Endodermal cell (in vitro differentiated cells): ENCODE results near the gene KCNJ11. TPM values are rescaled to one million over a fixed set of nuclear protein-coding genes. Genes with fewer than 3 reads are reported as not detected.

ENCODE experiments used
- DNase-seq: peaks from one replicate; pipeline ENCODE4 v3.0.0-alpha.2; 2017
- H3K27ac ChIP-seq: 2 replicates; pipeline ENCODE4 v1.5.1; 2013; ENCODE audit warnings: mild to moderate bottlenecking, low read depth, low read length, moderate library complexity
- H3K27me3 ChIP-seq: 2 replicates; pipeline ENCODE4 v1.6.1; 2013; ENCODE audit warnings: mild to moderate bottlenecking, low read length, moderate library complexity; ENCODE audit not compliant: insufficient read depth, control insufficient read depth, poor library complexity, severe bottlenecking
- H3K36me3 ChIP-seq: 2 replicates; pipeline ENCODE4 v1.7.0; 2013; ENCODE audit warnings: mild to moderate bottlenecking, low read length, moderate library complexity; ENCODE audit not compliant: control insufficient read depth, insufficient read depth
- H3K4me1 ChIP-seq: one replicate; pipeline ENCODE4 v1.7.0; 2013; ENCODE audit warnings: low read length; ENCODE audit not compliant: control insufficient read depth, insufficient read depth
- H3K4me3 ChIP-seq: 2 replicates; pipeline ENCODE4 v1.5.1; 2013; ENCODE audit warnings: mild to moderate bottlenecking, low read length, moderate library complexity
- H3K9ac ChIP-seq: 2 replicates; pipeline ENCODE4 v1.6.1; 2013; ENCODE audit warnings: mild to moderate bottlenecking, low read length, moderate library complexity; ENCODE audit not compliant: poor library complexity, severe bottlenecking; ENCODE audit errors: extremely low read depth
- H3K9me3 ChIP-seq: 2 replicates; pipeline ENCODE4 v1.6.1; 2013; ENCODE audit warnings: mild to moderate bottlenecking, low read length, moderate library complexity; ENCODE audit not compliant: control insufficient read depth
- H3K27ac Mint-ChIP-seq: 2 replicates; pipeline ENCODE4 v1.8.0; 2020; ENCODE audit warnings: mixed read lengths
- H3K27me3 Mint-ChIP-seq: 2 replicates; pipeline ENCODE4 v1.8.0; 2021; ENCODE audit warnings: mild to moderate bottlenecking, mixed read lengths; ENCODE audit not compliant: insufficient read depth
- H3K36me3 Mint-ChIP-seq: 2 replicates; pipeline ENCODE4 v1.8.0; 2020; ENCODE audit warnings: low read depth, mixed read lengths
- H3K4me1 Mint-ChIP-seq: 2 replicates; pipeline ENCODE4 v1.8.0; 2020; ENCODE audit warnings: mixed read lengths
- H3K4me3 Mint-ChIP-seq: 2 replicates; pipeline ENCODE4 v1.8.0; 2020; ENCODE audit warnings: mild to moderate bottlenecking, moderate library complexity, mixed read lengths
- H3K9me3 Mint-ChIP-seq: 2 replicates; pipeline ENCODE4 v1.8.0; 2020; ENCODE audit warnings: mild to moderate bottlenecking, mixed read lengths
- CTCF ChIP-seq: fragments of 200-600 bp; sonication (generic); conservative IDR thresholded peaks from 2 replicates; pipeline ENCODE4 v1.5.0; 2021; ENCODE audit warnings: antibody characterized with exemption, mild to moderate bottlenecking
- WGBS, 2 experiments: methylation state at CpG; one replicate each; pipeline versions ENCODE4 v1.1.5 to v1.1.7; 2013; ENCODE audit warnings: missing lambda C conversion rate in 2 of 2, mixed read lengths in 1 of 2; ENCODE audit not compliant: insufficient coverage in 1 of 2, insufficient read length in 1 of 2; 5-methylcytosine and 5-hydroxymethylcytosine counted together
- total RNA-seq, 2 donors: library from RNA; stranded (reverse); fragmentation: NEBNext Ultra II Directional in 1 of 2; extraction: Animal tissue kit (Norgen Biotek cat#: 25700) in 1 of 2; gene quantifications; 2 replicates in 1 of 2; 3 replicates in 1 of 2; pipeline ENCODE4 v1.2.1, GENCODE V29; 2021

The KCNJ11 gene
- total RNA-seq, 2 donors from 2014 or later = 2.2 to 5.3 TPM

GRCh38 chr11:17391493-17392355, 3.3 kb upstream of the KCNJ11 start:
- Mint-ChIP-seq H3K9me3 (no peaks in the 10 kb centered on the region), H3K4me3 (no peak overlapping the region), H3K27me3 (peaks cover 46% of the 10 kb centered on the region), H3K36me3 (no peaks in the 10 kb centered on the region), H3K4me1 (no peaks in the 10 kb centered on the region), H3K27ac (no peak overlapping the region)
- TF ChIP-seq CTCF = no peak
- H3K27ac ChIP-seq = no peak overlapping the region
- H3K36me3 ChIP-seq = no peaks in the 10 kb centered on the region
- H3K27me3 ChIP-seq = peaks cover 34% of the 10 kb centered on the region
- no peak overlapping the region for H3K4me3 ChIP-seq
- H3K4me1 ChIP-seq = no peaks in the 10 kb centered on the region
- H3K9ac ChIP-seq = no peak overlapping the region
- H3K9me3 ChIP-seq = no peaks in the 10 kb centered on the region
- WGBS, 2 experiments = 91% methylated on average over 3 of the region's 3 CpGs; no CpG with 5 or more reads in 1 of the 2 experiments
- DNase-seq = no peak

- Histone ChIP-seq H3K9ac (no peak overlapping the region), H3K27ac (no peak overlapping the region), H3K27me3 (peaks cover 34% of the 10 kb centered on the region), H3K4me3 (no peak overlapping the region), H3K36me3 (no peaks in the 10 kb centered on the region), H3K9me3 (no peaks in the 10 kb centered on the region), H3K4me1 (no peaks in the 10 kb centered on the region)
- 81 to 90% methylated on average over 6 to 10 of the region's 10 CpGs for WGBS, 2 experiments
- no peaks in the 10 kb centered on the region for H3K36me3 Mint-ChIP-seq
- TF ChIP-seq CTCF = no peak
- H3K9me3 Mint-ChIP-seq = no peaks in the 10 kb centered on the region
- no peak for DNase-seq
- H3K27me3 Mint-ChIP-seq = peaks cover 44% of the 10 kb centered on the region
- H3K27ac Mint-ChIP-seq = no peak overlapping the region
- H3K4me3 Mint-ChIP-seq = peak overlapping the region; percentile 60
- no peaks in the 10 kb centered on the region for H3K4me1 Mint-ChIP-seq
Observed at GRCh38 chr11:17389957-17390649, 1.6 kb upstream of the KCNJ11 start.

- Histone ChIP-seq H3K27me3 (peaks cover 34% of the 10 kb centered on the region), H3K4me1 (no peaks in the 10 kb centered on the region), H3K4me3 (peak overlapping the region; percentile 76), H3K9ac (no peak overlapping the region), H3K27ac (no peak overlapping the region), H3K36me3 (no peaks in the 10 kb centered on the region), H3K9me3 (no peaks in the 10 kb centered on the region)
- H3K4me1 Mint-ChIP-seq = no peaks in the 10 kb centered on the region
- peaks cover 41% of the 10 kb centered on the region for H3K27me3 Mint-ChIP-seq
- no peaks in the 10 kb centered on the region for H3K9me3 Mint-ChIP-seq
- TF ChIP-seq CTCF = peak; percentile 93
- 0 to 5% methylated on average over 2 to 45 of the region's 55 CpGs for WGBS, 2 experiments
- H3K36me3 Mint-ChIP-seq = no peaks in the 10 kb centered on the region
- peak overlapping the region; percentile 60 for H3K4me3 Mint-ChIP-seq
- peak; percentile 94 for DNase-seq
- H3K27ac Mint-ChIP-seq = peak overlapping the region; percentile 72
Observed at GRCh38 chr11:17389211-17389956, 925 bp upstream of the KCNJ11 start.
